Body of pancreas (tissue), 4 donors: ENCODE data around the gene MYO5A.

Source experiments
- CTCF ChIP-seq, 7 experiments: fragments of 450-650 bp in 4 of 7; fragments of 200-600 bp in 3 of 7; sonication (generic) in 3 of 7; IDR thresholded peaks; one replicate each; pipeline ENCODE4 v1.5.1; 2016 to 2019; ENCODE audit warnings: antibody characterized with exemption in 7 of 7
- POLR2A ChIP-seq, 3 donors: fragments of 450-650 bp; IDR thresholded peaks; one replicate each; pipeline ENCODE4 v1.6.1; 2016; ENCODE audit warnings: antibody characterized with exemption in 3 of 3, mild to moderate bottlenecking in 2 of 3

GRCh38 chr15:52291204-52291603 is 237.5 kb downstream of the MYO5A start:
- TF ChIP-seq CTCF (IDR thresholded peaks at IDR 0.05) (no peak), POLR2A (IDR thresholded peaks at IDR 0.05) (no peak)
